GM12878 (cell line): Measurements from ENCODE around the gene TSHZ2.

Source experiments
- EP300 ChIP-seq, 2 experiments: fragments of 150-350 bp in 1 of 2; IDR thresholded peaks; 2 replicates each; pipeline ENCODE4 v1.6.1; 2011 to 2012; ENCODE audit warnings: low read depth in 2 of 2, low read length in 2 of 2, borderline replicate concordance in 1 of 2, improper control_type of control experiment in 1 of 2, inconsistent platforms in 1 of 2; ENCODE audit not compliant: control insufficient read depth in 1 of 2
- TF ChIP-seq, protein P1 (sequence below), 3 experiments: IDR thresholded peaks in 2 of 3; conservative IDR thresholded peaks in 1 of 3; 2 replicates each; pipeline ENCODE4 v1.5.1; 2011; ENCODE audit warnings: low read depth in 3 of 3, low read length in 3 of 3, mild to moderate bottlenecking in 3 of 3, control low read depth in 2 of 3, moderate library complexity in 2 of 3, inconsistent platforms in 1 of 3, mixed read lengths in 1 of 3; ENCODE audit not compliant: control insufficient read depth in 2 of 3, insufficient read depth in 1 of 3; ENCODE audit errors: extremely low read depth in 1 of 3

DNA sequence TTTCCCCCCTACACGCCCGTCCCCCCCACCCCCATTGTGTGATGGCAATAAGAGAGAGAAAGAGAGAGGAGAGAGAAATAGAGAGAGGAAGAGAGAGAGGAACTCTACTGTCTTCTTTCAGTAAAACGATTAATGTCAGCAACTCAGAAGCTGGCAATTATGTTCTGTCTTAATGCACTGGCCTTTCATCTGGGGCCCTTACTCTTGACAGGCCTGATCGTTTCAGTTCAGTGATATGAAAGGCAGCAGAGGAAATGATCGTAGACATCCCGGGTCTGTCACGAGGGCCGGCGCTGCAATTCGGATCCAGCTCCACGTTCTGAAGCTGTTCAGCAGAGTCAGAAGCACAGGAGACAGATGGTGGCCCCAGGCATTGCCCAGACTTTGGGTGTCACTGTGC is 312.5 kb downstream of the TSHZ2 start:
- TF ChIP-seq, protein P1, sequence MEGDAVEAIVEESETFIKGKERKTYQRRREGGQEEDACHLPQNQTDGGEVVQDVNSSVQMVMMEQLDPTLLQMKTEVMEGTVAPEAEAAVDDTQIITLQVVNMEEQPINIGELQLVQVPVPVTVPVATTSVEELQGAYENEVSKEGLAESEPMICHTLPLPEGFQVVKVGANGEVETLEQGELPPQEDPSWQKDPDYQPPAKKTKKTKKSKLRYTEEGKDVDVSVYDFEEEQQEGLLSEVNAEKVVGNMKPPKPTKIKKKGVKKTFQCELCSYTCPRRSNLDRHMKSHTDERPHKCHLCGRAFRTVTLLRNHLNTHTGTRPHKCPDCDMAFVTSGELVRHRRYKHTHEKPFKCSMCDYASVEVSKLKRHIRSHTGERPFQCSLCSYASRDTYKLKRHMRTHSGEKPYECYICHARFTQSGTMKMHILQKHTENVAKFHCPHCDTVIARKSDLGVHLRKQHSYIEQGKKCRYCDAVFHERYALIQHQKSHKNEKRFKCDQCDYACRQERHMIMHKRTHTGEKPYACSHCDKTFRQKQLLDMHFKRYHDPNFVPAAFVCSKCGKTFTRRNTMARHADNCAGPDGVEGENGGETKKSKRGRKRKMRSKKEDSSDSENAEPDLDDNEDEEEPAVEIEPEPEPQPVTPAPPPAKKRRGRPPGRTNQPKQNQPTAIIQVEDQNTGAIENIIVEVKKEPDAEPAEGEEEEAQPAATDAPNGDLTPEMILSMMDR (IDR thresholded peaks at IDR 0.05 in 2 of 3, conservative IDR thresholded peaks at IDR 0.05 in 1 of 3; ENCODE audit: control insufficient read depth in 2 of 3, extremely low read depth in 1 of 3, insufficient read depth in 1 of 3, low read depth in 3 of 3, low read length in 3 of 3) = no peak
- no peak for TF ChIP-seq EP300 (IDR thresholded peaks at IDR 0.05; ENCODE audit: borderline replicate concordance in 1 of 2, control insufficient read depth in 1 of 2, low read depth in 2 of 2, low read length in 2 of 2)
